Activated gamma-delta T cell (primary cell): Measurements from ENCODE around the gene ADGRL1.
"Not testable (repeated sequence)": the region's sequence is repeated elsewhere in the genome, so short reads cannot be mapped to it uniquely, and the experiment has no call there.

Source experiments
- DNase-seq: peaks from one replicate; lab custom pipeline; 2025; lab: John Stamatoyannopoulos, UW

ADGRL1 gene

DNA sequence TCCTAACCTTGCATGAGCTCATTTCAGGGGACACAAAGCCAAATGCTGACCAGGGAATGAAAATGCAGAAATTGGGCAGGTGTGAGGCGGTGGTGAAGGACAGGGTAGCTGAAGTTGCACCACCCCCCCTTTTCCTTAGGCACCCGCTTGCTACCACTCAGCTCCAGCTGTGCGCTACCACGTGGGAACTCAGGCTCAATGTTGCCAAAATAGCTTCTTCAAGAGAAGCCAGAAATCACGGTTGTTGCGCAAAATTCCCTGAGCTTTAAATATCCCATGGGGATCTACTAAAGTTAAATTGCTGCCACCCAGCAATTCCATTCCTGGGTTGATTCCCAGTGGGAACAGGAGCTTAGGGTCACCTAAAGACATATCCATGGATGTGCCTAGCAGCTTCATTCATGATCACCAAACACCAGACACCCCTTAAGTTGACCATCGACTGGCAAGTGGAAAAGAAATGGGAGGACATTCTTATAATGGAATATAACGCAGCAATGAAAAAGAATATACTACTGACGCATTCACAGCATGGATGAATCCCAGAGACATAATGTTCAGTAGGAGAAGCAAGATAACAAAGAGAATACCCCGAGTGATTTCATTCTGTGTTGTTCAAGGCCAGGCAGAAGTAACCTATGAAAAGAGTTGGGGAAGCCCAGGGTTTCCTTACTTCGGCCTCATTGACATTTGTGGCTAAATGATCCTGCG lies 12.8 kb upstream of the ADGRL1 start:
- DNase-seq: no peak

DNA sequence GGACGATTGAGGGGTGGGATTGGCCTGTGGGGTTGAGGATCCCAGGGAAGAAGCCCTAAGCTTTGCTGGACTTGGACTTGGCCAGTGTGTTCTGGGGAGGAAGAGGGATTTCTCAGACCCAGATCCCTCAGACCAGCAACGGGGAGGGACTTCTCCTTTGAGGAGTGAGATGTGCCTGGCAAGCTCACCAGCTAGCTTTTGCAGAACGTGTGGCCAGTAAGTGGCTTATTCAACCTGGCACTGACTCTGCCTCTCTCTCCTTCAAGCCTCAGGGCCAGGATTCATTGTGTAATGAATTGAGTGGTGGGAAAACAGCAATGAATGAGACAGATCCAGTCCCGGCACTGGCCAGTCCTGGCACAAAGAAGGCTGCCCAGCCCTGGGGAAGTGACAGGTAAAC lies 11.9 kb upstream of the ADGRL1 start:
- DNase-seq: not testable (repeated sequence)

DNA sequence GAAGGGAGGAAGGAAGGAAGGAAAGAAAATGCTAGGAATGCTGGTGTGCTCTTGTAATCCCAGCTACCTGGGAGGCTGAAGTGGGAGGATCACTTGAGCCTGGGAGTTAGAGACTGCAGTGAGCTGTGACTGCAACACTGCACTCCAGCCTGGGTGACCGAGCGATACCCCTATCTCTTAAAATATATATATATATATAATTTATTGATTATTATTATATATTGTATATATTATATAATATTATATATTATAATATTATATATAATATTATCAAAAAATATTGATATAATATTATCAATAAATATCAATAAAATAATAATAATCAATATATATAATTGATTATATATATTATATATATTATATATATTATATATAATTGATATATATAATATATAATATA lies 8.6 kb upstream of the ADGRL1 start:
- DNase-seq: no peak

DNA sequence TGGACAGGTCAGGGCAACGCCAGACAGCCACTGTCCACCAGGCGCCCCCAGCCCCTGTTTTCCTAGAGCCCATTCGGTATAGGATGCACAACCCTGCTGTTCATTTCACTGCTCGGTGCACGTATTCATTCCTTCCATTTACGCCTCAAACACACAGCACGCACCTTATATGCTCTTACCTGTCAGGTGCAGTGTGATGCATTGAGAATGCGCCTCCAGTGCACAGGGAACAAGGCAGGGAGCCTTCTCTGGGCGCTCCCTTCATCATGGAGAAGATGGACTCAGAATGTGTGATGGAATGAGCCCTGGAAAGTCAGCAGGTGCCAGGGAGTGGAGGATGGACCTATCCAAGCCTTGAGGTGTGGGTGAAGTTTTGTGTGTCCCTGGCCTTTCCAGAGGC lies 4.2 kb upstream of the ADGRL1 start:
- DNase-seq: not testable (repeated sequence)

DNA sequence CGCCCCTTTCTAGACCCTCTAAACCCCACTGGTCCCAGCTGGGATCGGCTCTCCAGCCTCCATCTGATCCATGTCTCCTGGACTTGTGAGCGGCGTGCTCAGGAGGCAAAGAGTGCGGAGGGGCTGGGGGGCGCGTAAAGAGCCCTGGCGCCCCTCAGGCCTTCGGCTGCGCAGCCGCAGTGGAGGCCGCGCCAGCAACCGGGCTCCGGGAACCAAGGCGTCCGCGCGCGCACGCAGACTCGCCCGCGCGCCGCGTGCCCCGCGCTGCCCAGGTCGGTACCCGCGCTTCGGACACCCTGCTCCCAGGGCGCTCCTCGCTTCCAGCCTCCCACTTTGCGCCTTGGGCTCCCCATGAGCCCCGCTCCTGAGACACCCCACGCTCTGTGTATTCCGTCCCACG lies 3.4 kb upstream of the ADGRL1 start:
- not testable (repeated sequence) for DNase-seq

DNA sequence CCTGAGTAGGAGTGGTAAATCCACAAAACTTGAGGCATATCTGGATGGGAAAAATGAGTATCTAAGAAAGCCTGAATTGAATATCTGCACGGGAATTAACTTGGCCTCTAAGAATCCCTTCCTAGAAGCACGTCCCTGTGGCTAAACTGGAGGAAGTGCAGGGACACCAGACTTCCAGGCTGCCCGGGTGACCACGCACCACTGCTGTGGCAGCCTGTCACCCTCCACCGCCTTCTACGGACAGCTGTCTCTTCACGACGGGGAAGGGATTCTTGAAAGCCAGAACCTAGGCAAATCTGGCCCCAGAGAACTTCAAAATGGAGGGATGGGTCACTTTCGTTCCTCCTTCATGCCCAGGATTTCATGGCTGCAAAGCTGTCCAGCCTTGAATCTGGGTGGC lies 2.5 kb upstream of the ADGRL1 start:
- not testable (repeated sequence) for DNase-seq

DNA sequence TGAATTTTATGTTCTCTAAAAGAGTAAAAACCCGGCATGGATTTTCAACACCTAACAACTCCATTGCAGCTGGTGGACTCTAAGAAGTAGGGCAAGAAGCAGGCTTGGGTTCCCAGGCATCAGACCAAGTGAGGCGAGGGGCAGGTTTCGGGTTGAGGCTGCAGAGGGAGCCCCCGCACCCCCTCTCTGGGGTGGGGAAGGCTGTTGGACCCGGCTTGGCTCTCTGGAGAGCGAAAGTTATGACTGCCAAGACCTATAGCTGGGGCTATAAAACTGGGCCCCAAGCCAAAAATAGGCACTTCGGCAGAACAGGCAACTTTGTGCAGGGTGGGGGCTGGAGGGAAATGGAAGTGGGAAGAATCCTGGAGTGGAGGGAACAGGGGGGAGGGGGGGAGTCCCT lies 1.8 kb upstream of the ADGRL1 start:
- not testable (repeated sequence) for DNase-seq

DNA sequence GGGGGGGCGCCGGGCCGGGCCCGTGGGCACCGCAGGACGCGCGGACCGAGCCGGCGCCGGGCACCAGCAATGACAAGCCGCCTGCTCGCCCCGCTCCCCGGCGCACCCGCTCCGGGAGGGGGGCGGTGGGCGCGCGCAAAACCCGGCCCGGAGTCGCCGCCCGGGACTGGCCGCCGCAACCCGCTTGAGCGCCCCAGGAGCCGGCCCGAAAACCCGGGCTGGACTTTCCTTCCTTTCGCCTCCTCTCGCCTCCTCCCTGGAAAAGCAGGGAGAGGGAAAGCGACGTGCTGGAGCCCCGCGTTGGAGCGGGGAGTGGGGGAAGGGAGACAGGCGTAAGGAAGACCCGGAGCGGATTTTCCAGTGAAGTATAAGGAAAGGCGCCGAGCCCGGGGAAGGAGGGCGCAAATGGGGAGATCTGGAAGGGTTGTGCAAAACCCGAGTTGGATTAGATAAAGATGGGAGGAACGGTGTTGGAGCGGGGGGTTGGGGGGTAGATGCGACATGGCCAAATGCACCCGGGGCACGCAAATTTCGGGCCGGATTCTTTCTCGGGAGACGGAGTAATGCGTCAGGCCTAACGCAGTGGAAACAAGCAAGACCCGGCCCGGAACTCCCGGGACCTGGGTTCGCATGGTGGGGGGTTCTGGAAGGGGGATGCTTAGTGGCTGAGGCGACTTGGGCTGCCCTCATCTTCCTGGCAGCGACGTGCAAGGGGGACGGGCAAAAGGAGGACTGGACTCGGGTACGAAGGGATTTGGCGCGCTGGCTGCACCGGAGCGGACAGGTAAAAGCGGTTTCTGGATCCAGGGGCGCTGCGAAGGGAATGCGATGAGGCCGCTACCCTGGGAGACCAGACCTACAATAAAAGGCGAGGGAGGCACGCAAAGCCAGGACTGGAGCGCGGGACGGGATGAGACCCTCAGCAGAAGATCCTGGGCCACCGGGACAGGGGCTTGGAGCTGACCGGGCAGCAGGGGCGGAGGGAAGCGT lies 1.1 kb upstream of the ADGRL1 start:
- DNase-seq: peak; percentile 71

DNA sequence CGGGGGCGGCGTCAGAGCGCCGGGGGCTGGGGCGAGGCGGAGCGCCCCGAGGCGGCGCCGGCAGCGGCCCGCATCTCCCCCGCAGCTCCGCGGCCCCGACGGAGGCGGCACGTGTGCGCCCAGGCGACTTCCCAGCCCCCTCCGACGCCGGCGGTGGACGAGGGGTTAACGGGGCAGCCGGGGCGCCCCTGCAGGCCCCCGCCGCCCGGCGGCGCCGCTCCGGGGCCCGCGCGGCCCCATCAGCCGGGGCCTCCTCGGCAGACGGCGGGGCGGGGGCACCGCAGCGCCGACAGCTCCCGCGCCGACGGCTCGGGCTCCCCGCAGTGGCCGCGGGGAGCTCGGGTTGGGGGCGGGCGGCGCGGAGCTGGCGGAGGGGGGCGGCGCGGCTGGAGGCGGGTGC lies 339 bp upstream of the ADGRL1 start:
- not testable (repeated sequence) for DNase-seq

DNA sequence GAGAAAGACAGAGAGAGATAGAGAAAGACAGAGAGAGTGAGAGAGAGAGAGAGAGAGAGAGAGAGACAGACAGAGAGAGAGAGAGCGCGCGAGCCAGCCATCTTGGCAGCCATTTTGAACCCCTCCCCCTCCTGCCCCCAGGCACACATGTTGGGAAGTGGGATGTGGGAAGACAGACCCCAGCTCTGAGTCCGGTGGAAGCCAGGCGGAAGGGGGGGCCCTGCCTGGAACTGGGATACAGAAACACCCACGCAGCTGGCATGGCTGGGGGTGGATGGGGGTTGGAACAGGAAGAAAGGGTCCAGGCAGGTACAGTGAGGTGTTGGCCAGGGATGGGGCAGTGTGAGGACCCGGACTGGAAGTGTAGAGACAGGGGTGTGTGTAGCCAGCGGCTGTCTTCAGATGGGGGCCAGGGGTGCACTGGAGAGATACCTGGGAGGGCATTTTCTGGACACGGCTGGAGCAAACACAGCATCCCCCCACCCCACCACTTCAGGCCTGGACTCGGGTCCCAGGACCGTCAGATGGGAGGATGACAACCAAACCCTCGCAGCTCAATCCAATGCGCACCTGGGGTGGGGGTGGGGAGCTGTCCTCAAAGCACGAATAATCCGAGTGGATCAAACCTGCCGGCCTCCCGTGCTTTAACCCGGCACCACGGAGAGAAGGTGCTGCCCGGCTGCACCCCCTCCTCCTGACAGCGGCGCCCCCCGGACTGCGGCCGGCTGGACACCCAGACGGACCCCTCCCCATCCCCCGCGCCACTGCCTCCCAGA lies 1.1 kb downstream of the ADGRL1 start:
- DNase-seq: not testable (repeated sequence)

DNA sequence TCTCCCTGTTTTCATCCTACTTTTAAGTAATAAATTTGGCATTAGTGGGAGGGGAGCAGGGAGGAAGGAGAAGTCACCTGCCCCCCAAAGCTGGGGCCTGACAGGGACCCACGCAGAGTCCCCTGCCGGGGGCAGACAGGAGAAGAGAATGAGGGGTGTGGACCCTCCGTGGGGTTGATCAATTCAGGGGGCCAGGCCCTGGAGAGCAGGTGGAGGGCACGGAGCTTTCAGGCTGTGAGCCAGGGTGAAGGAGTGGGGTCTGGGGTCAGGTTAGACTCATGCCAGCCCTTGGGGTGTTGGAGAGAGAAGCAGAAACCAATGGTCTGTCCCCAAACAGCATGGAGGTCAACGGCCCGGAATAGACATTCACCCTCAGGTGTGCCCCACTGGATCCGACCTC lies 1.8 kb downstream of the ADGRL1 start:
- not testable (repeated sequence) for DNase-seq

DNA sequence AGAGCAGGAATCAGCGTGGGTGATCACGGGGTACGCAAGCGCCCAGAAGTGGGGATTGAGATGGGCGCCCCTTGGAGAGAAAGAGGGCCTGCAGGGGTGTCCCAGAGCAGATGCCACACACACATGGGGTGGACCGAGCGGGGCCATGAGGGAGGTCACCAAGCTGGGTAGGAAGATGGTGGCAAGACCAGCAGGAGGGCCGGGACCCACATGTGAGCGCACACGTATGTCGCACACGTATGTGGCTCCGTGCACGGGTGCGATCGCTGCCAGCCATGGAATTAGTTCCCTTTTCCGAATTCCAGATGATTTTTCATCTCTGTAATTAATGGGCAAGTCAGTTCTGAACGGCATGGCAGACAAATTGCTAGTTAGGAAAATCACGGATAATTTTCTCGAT lies 2.2 kb downstream of the ADGRL1 start:
- not testable (repeated sequence) for DNase-seq

DNA sequence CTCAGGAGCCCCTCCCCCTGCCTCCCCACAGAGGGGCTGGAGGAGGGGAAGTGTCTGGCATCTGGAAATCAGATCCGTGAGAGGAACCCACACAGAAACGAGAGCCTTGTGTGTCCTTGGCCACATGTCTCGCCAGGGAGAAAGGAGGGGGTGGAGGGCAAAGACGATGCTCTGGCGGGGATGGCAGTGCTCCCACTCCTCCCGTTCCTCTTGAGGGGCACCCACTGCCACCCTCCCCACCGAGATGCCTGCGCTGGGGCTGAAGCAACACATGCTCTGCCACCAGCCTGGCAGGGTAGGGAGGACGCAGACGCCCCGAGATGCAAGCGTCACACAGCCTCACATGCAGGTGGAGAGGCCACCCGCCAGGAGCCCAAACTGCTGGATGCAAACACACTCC lies 2.8 kb downstream of the ADGRL1 start:
- DNase-seq: no peak

DNA sequence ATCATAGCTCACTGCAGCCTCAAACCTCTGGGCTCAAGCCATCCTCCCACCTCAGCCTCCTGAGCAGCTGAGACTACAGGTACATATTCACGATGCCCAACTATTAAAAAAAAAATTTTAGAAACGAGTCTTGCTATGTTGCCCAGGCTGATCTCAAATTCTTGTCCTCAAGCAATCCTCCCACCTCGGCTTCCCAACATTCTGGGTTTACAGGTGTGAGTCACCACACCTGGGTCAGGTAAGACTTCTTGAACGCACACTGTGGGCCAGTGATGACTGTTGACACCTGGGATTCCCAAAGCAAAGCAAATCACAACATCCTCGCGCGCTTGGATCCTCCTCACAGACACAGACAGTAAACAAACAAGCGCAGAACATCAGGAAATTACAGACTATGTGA lies 4.5 kb downstream of the ADGRL1 start:
- DNase-seq: not testable (repeated sequence)

DNA sequence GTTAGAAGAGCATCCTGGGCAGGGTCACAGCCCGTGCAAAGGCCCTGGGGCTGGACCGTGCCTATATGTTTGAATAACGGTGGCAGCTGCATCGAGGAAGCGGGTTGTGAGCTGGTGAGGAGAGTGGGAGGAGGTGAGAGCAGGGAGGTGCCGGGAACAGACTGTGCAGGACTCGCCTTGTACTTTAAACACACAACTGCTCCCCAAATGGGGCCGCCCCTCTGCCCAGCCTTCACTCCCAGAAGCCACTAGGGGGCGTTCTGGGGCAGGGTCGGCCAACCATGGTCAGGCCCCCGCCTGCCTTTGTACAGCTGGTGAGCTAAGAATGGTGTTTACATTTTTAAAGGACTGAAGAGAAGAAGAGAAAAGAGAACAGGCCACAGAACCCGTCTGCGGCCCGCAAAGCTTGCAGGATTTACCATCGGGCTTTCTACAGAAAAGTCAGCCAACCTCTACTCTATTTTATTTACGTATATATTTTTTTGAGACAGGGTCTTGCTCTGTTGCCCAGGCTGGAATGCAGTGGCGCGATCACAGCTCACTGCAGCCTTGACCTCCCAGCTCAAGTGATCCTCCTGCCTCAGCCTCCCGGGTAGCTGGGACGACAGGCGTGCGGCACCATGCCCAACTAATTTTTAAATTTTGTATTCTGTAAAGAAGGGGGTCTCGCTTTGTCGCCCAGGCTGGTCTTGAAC lies 5.7 kb downstream of the ADGRL1 start:
- DNase-seq: not testable (repeated sequence)

DNA sequence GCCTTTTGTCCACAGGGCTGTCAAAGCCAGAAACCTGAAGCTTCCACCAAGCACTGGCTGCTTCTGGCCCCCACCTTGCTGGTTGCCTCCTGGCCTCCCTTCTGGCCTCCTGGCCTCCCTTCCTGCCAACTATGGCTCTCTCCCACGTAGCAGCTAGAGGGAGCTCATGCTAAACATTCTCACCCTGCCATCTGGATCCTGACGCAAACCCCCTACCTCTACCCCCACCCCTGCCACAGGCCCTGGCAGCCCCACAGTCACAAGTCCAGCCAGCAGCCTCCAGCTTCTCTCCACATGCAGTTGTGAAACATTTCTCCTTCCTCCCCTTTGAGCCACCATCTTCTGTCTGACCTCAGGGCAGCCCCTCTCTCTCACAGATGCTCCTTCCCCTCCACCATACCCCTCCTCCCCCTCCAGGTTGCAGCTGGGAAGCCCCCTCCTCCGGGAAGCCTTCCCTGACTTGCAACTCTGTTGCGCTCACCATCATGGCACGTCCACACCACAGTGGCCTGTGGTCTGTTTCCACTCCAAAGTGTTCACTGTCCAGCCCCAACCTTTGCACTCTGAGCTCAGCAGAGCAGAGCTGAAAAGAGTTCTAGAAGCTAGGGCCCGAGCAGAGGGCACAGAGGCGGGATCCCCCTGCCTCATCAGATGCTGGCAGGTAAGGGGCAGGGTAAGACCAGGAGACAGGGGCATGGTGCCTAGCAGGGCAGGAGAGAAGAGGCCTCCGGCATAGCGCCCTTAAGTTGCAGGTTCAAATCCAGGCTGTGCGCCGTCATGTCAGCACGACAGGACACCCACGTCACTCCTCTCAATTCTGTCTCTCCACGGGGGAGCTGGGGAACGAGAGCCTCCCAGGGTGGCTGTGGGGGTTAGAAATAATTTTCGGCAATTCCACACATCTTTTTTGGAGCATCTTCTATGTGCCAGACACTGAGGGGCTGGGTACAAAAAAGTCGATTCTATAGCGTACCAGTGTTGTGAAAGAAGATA lies 7.3 kb downstream of the ADGRL1 start:
- no peak for DNase-seq

DNA sequence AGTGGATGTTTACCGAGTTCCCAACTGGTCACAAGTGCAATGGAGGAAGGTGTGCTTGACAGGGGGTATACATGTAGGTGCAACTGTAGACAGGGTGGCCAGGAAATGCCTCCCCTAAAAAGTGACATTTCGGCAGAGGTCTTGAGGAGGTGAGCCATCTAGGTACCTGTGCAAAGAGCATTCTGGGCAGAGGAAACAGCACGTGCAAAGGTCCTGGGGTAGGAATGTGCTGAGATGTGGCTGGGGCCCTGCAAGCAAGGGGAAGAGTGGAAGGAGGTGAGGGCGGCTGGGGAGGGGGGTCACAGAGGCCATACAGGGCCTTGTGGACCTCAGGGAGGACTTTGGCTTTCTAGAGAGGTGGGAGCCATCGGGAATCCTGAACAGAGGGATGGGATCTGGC lies 8.1 kb downstream of the ADGRL1 start:
- DNase-seq: no peak

DNA sequence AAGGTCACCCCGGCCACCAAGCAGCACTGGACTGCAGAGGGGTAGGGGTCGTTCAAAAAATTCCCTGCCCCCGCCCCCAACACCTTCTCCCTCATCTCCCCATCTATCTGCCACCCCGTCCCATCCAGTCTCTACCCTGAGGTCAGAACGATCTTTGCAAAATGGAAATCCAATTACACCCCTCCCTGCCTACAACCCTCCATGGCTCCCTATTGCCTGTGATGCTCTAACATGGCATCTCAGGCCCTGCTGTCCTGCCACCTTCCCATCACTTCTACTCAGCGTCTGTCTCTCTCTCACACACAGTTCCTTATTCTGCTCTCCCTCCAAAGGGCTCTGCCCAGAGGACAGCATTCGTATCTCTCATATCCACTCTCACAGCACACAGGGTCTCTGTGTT lies 8.7 kb downstream of the ADGRL1 start:
- DNase-seq: not testable (repeated sequence)

DNA sequence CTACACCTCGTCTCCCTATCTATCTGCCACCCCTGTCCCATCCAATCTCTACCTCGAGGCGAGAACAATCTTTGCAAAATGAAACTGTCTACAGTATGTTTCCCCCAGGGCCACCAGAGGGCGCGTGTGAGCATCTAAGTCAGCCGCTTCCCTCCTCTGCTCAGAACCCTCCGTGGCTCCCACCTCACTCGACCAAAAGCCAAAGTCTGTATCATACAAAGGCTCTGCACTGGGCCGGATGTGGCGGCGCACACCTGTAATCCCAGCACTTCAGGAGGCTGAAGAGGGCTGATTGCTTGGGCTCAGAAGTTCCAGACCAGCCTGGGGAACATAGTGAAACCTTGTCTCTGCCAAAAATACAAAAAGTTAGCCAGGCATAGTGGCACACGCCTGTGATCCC lies 9.9 kb downstream of the ADGRL1 start:
- DNase-seq: not testable (repeated sequence)

DNA sequence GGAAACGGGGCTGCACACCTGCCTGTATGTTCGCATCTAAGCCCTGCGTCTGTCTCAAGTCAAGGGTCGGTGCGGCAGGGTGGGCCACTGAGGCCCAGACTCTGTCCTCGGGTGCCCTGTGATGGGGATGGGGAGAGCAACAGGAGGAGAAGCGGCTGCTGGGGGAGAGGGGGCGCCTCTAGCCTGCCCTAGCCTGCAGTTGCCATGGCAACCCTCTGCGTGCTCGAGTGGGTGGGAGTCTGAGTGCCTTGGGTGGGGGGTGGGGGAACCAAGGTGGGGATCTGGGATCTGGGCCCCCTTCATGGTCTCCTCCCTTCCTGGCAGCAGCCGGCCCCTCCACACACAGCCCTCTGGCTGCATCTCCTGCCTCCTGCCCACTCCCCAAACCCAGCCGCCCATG lies 10.8 kb downstream of the ADGRL1 start:
- DNase-seq: not testable (repeated sequence)
